Posterior vena cava (tissue), 2 donors: ENCODE measurements around the gene BRD4. TPM values are rescaled to one million over a fixed set of nuclear protein-coding genes. Genes with fewer than 3 reads are reported as not detected.
A peak's percentile ranks its signal among the peaks of the same experiment; 100 is the strongest.

Experiments used
- DNase-seq: peaks from one replicate; pipeline ENCODE4 v3.0.0-alpha.2; 2020; ENCODE audit warnings: low spot score
- intact Hi-C, 2 donors: fragments of 100-400 bp; cut with DNase I; formaldehyde crosslinking; loops; one replicate each; pipeline versions ENCODE4 v1.14.1 to v1.14.2; 2022 to 2023
- total RNA-seq, 2 donors: library from RNA; stranded (reverse); fragmentation: NEBNext Ultra II Directional; extraction: Animal tissue kit (Norgen Biotek cat#: 25700); gene quantifications; one replicate each; pipeline ENCODE4 v1.2.1, GENCODE V29; 2021
- donor health status: DM: yes; HTN: yes; CAD: no.
- donor health status: DM: yes; HTN: yes; CAD: no.

BRD4 gene
- total RNA-seq, 2 donors from 2014 or later: 77.5 to 89.6 TPM

GRCh38 chr19:15262011-15262410 is 70.3 kb downstream of the BRD4 start:
- no peak for DNase-seq
- intact Hi-C loops: loop anchor here (5.0 to 10.0 kb wide), 5 partner anchors 70 to 295 kb away; partner anchors contain the start of genes BRD4 (in 2 of the 2) and AKAP8 (in 1 of the 2)

- intact Hi-C loops: loop anchor here (5.0 to 10.0 kb wide), 5 partner anchors 71 to 296 kb away; partner anchors contain the start of genes BRD4 (in 2 of the 2) and AKAP8 (in 1 of the 2)
Measured at GRCh38 chr19:15260939-15261338, 71.4 kb downstream of the BRD4 start.

GRCh38 chr19:15259907-15260306 is 72.4 kb downstream of the BRD4 start:
- intact Hi-C loops: loop anchor here (5.0 to 10.0 kb wide), 8 partner anchors 72 to 297 kb away; partner anchors contain the start of genes BRD4 (in 2 of the 2) and AKAP8 (in 1 of the 2)

More at GRCh38 chr19:15260939-15261338, 71.4 kb downstream of the BRD4 start:
- DNase-seq: no peak

GRCh38 chr19:15257782-15258181 is 74.6 kb downstream of the BRD4 start:
- intact Hi-C loops: loop anchor here in 1 of 2 donors (5.0 to 10.0 kb wide), 3 partner anchors 75 to 297 kb away; no protein-coding TSS in a partner anchor
- DNase-seq: no peak

More at GRCh38 chr19:15259907-15260306, 72.4 kb downstream of the BRD4 start:
- no peak for DNase-seq

GRCh38 chr19:15256708-15257331 is 75.5 kb downstream of the BRD4 start:
- intact Hi-C loops: loop anchor here in 1 of 2 donors (5.0 to 10.0 kb wide), 3 partner anchors 75 to 298 kb away; no protein-coding TSS in a partner anchor
- no peak for DNase-seq

- DNase-seq: no peak
- intact Hi-C loops: loop anchor here in 1 of 2 donors (5.0 to 10.0 kb wide), 3 partner anchors 73 to 299 kb away; no protein-coding TSS in a partner anchor
Measured at GRCh38 chr19:15255359-15255990, 76.9 kb downstream of the BRD4 start.

GRCh38 chr19:15254547-15254946 is 77.8 kb downstream of the BRD4 start:
- no peak for DNase-seq
- intact Hi-C loops: loop anchor here in 1 of 2 donors (10.0 kb wide), 2 partner anchors 140 to 300 kb away; no protein-coding TSS in a partner anchor

- intact Hi-C loops: loop anchor here in 1 of 2 donors (10.0 kb wide), 2 partner anchors 139 to 301 kb away; no protein-coding TSS in a partner anchor
- peak; percentile 90 for DNase-seq
Measured at GRCh38 chr19:15253513-15253912, 78.8 kb downstream of the BRD4 start.

GRCh38 chr19:15253061-15253460 is 79.3 kb downstream of the BRD4 start:
- DNase-seq: no peak
- intact Hi-C loops: loop anchor here in 1 of 2 donors (10.0 kb wide), 2 partner anchors 138 to 302 kb away; no protein-coding TSS in a partner anchor

- intact Hi-C loops: loop anchor here in 1 of 2 donors (10.0 kb wide), 2 partner anchors 138 to 302 kb away; no protein-coding TSS in a partner anchor
- no peak for DNase-seq
Measured at GRCh38 chr19:15252398-15253018, 79.8 kb downstream of the BRD4 start.

- intact Hi-C loops: loop anchor here in 1 of 2 donors (10.0 kb wide), 2 partner anchors 137 to 303 kb away; no protein-coding TSS in a partner anchor
- peak; percentile 96 for DNase-seq
Measured at GRCh38 chr19:15251749-15252397, 80.5 kb downstream of the BRD4 start.

- no peak for DNase-seq
- intact Hi-C loops: loop anchor here in 1 of 2 donors (10.0 kb wide), 2 partner anchors 136 to 304 kb away; no protein-coding TSS in a partner anchor
Measured at GRCh38 chr19:15251010-15251748, 81.2 kb downstream of the BRD4 start.

GRCh38 chr19:15250640-15250993 is 81.7 kb downstream of the BRD4 start:
- intact Hi-C loops: loop anchor here in 1 of 2 donors (10.0 kb wide), 2 partner anchors 136 to 304 kb away; no protein-coding TSS in a partner anchor

GRCh38 chr19:15249972-15250639 is 82.2 kb downstream of the BRD4 start:
- intact Hi-C loops: loop anchor here (5.0 to 10.0 kb wide), 3 partner anchors 53 to 305 kb away; no protein-coding TSS in a partner anchor
- DNase-seq: peak; percentile 94

More at GRCh38 chr19:15250640-15250993, 81.7 kb downstream of the BRD4 start:
- no peak for DNase-seq

- intact Hi-C loops: loop anchor here in 1 of 2 donors (5.0 kb wide), 1 partner anchor 52 kb away; no protein-coding TSS in a partner anchor
- no peak for DNase-seq
Measured at GRCh38 chr19:15249528-15249874, 82.8 kb downstream of the BRD4 start.

GRCh38 chr19:15248648-15249527 is 83.5 kb downstream of the BRD4 start:
- intact Hi-C loops: loop anchor here in 1 of 2 donors (5.0 kb wide), 1 partner anchor 52 kb away; no protein-coding TSS in a partner anchor
- peak; percentile 96 for DNase-seq
